ENCODE measurements around the gene GOLGA6L26.
"Not testable (repeated sequence)": the region's sequence is repeated elsewhere in the genome, so short reads cannot be mapped to it uniquely, and the experiment has no call there.

The GOLGA6L26 gene

GRCh38 chr15:23334096-23334495, at the start of gene GOLGA6L26:
TSS of gene GOLGA6L26 (minus strand) at chr15:23334196. CDS start at chr15:23334135, 61 bp downstream.
- H3K9ac ChIP-seq (ENCODE audit: low read length), result not testable (repeated sequence)

GRCh38 chr15:23381192-23381591, 47.2 kb upstream of the GOLGA6L26 start:
- H3K4me2 ChIP-seq (ENCODE audit: low read depth, low read length); DNase-seq; H3K9me2 ChIP-seq (replicated peaks; ENCODE audit: insufficient read depth, low read length); H3F3A ChIP-seq (ENCODE audit: insufficient read depth, low read length); H3K36me3 ChIP-seq (replicated peaks; ENCODE audit: insufficient read depth, low read length); H3K9ac ChIP-seq (ENCODE audit: low read length); H4K20me1 ChIP-seq (ENCODE audit: insufficient read depth, low read length); H3K4me3 ChIP-seq (ENCODE audit: low read length); H3K9me3 ChIP-seq (replicated peaks; ENCODE audit: insufficient read depth, low read length); H3K79me2 ChIP-seq (ENCODE audit: low read length); H3K27me3 ChIP-seq (replicated peaks; ENCODE audit: insufficient read depth, low read length): not testable (repeated sequence)
- Histone ChIP-seq H3K27ac (ENCODE audit: low read length) (peak overlapping the region; percentile 58; the same call in 1 of the 2 replicates), H3K4me1 (ENCODE audit: low read length) (peaks cover 38% of the 10 kb centered on the region), H2AFZ (ENCODE audit: low read length) (peak overlapping the region; percentile 5; the same call in 1 of the 2 replicates)

More at GRCh38 chr15:23334096-23334495, at the start of gene GOLGA6L26:
- H3K27me3 ChIP-seq (replicated peaks; ENCODE audit: insufficient read depth, low read length); H3F3A ChIP-seq (ENCODE audit: insufficient read depth, low read length); H3K4me3 ChIP-seq (ENCODE audit: low read length); H4K20me1 ChIP-seq (ENCODE audit: insufficient read depth, low read length); H3K4me2 ChIP-seq (ENCODE audit: low read depth, low read length); H2AFZ ChIP-seq (ENCODE audit: low read length); H3K9me3 ChIP-seq (replicated peaks; ENCODE audit: insufficient read depth, low read length); H3K36me3 ChIP-seq (replicated peaks; ENCODE audit: insufficient read depth, low read length); H3K9me2 ChIP-seq (replicated peaks; ENCODE audit: insufficient read depth, low read length); H3K4me1 ChIP-seq (ENCODE audit: low read length); DNase-seq; H3K79me2 ChIP-seq (ENCODE audit: low read length); H3K27ac ChIP-seq (ENCODE audit: low read length): not testable (repeated sequence)

- Histone ChIP-seq H3K4me1 (ENCODE audit: low read length) (peaks cover 33% of the 10 kb centered on the region), H2AFZ (ENCODE audit: low read length) (peak overlapping the region; percentile 5; the same call in 1 of the 2 replicates), H3K27ac (ENCODE audit: low read length) (peak overlapping the region; percentile 58; the same call in 1 of the 2 replicates)
- not testable (repeated sequence) for H3K79me2 ChIP-seq (ENCODE audit: low read length); H3K9ac ChIP-seq (ENCODE audit: low read length); H3K36me3 ChIP-seq (replicated peaks; ENCODE audit: insufficient read depth, low read length); H3K9me2 ChIP-seq (replicated peaks; ENCODE audit: insufficient read depth, low read length); H3F3A ChIP-seq (ENCODE audit: insufficient read depth, low read length); H3K9me3 ChIP-seq (replicated peaks; ENCODE audit: insufficient read depth, low read length); H4K20me1 ChIP-seq (ENCODE audit: insufficient read depth, low read length); H3K27me3 ChIP-seq (replicated peaks; ENCODE audit: insufficient read depth, low read length); H3K4me3 ChIP-seq (ENCODE audit: low read length); H3K4me2 ChIP-seq (ENCODE audit: low read depth, low read length); DNase-seq
These were observed 46.7 kb upstream of the GOLGA6L26 start for GRCh38 chr15:23380700-23381099.

GRCh38 chr15:23378946-23379345, 45.0 kb upstream of the GOLGA6L26 start:
- not testable (repeated sequence) for DNase-seq; H4K20me1 ChIP-seq (ENCODE audit: insufficient read depth, low read length); H3K79me2 ChIP-seq (ENCODE audit: low read length); H3F3A ChIP-seq (ENCODE audit: insufficient read depth, low read length); H3K27me3 ChIP-seq (replicated peaks; ENCODE audit: insufficient read depth, low read length); H3K9me2 ChIP-seq (replicated peaks; ENCODE audit: insufficient read depth, low read length); H2AFZ ChIP-seq (ENCODE audit: low read length); H3K9ac ChIP-seq (ENCODE audit: low read length); H3K36me3 ChIP-seq (replicated peaks; ENCODE audit: insufficient read depth, low read length); H3K27ac ChIP-seq (ENCODE audit: low read length); H3K4me2 ChIP-seq (ENCODE audit: low read depth, low read length); H3K4me3 ChIP-seq (ENCODE audit: low read length); H3K9me3 ChIP-seq (replicated peaks; ENCODE audit: insufficient read depth, low read length)
- peaks cover 15% of the 10 kb centered on the region for H3K4me1 ChIP-seq (ENCODE audit: low read length)

- not testable (repeated sequence) for DNase-seq; H3K9me3 ChIP-seq (replicated peaks; ENCODE audit: insufficient read depth, low read length); H3K79me2 ChIP-seq (ENCODE audit: low read length); H2AFZ ChIP-seq (ENCODE audit: low read length); H3K27ac ChIP-seq (ENCODE audit: low read length); H4K20me1 ChIP-seq (ENCODE audit: insufficient read depth, low read length); H3K4me3 ChIP-seq (ENCODE audit: low read length); H3K27me3 ChIP-seq (replicated peaks; ENCODE audit: insufficient read depth, low read length); H3K4me2 ChIP-seq (ENCODE audit: low read depth, low read length); H3K9ac ChIP-seq (ENCODE audit: low read length); H3K9me2 ChIP-seq (replicated peaks; ENCODE audit: insufficient read depth, low read length); H3K36me3 ChIP-seq (replicated peaks; ENCODE audit: insufficient read depth, low read length)
- Histone ChIP-seq H3F3A (ENCODE audit: insufficient read depth, low read length) (peaks cover 14% of the 10 kb centered on the region), H3K4me1 (ENCODE audit: low read length) (peaks cover 21% of the 10 kb centered on the region)
These were observed 40.2 kb upstream of the GOLGA6L26 start for GRCh38 chr15:23374226-23374625.

- H3K9me2 ChIP-seq (replicated peaks; ENCODE audit: insufficient read depth, low read length); H2AFZ ChIP-seq (ENCODE audit: low read length); H3K4me3 ChIP-seq (ENCODE audit: low read length); H4K20me1 ChIP-seq (ENCODE audit: insufficient read depth, low read length); DNase-seq; H3K9me3 ChIP-seq (replicated peaks; ENCODE audit: insufficient read depth, low read length); H3K79me2 ChIP-seq (ENCODE audit: low read length); H3K4me2 ChIP-seq (ENCODE audit: low read depth, low read length); H3K27me3 ChIP-seq (replicated peaks; ENCODE audit: insufficient read depth, low read length); H3K27ac ChIP-seq (ENCODE audit: low read length); H3K36me3 ChIP-seq (replicated peaks; ENCODE audit: insufficient read depth, low read length); H3K9ac ChIP-seq (ENCODE audit: low read length): not testable (repeated sequence)
- Histone ChIP-seq H3F3A (ENCODE audit: insufficient read depth, low read length) (peaks cover 14% of the 10 kb centered on the region), H3K4me1 (ENCODE audit: low read length) (peaks cover 21% of the 10 kb centered on the region)
These were observed 39.0 kb upstream of the GOLGA6L26 start for GRCh38 chr15:23372891-23373600.
